ENCODE data around the gene C1orf174.
A peak's percentile ranks its signal among the peaks of the same experiment; 100 is the strongest.

The C1orf174 gene

DNA sequence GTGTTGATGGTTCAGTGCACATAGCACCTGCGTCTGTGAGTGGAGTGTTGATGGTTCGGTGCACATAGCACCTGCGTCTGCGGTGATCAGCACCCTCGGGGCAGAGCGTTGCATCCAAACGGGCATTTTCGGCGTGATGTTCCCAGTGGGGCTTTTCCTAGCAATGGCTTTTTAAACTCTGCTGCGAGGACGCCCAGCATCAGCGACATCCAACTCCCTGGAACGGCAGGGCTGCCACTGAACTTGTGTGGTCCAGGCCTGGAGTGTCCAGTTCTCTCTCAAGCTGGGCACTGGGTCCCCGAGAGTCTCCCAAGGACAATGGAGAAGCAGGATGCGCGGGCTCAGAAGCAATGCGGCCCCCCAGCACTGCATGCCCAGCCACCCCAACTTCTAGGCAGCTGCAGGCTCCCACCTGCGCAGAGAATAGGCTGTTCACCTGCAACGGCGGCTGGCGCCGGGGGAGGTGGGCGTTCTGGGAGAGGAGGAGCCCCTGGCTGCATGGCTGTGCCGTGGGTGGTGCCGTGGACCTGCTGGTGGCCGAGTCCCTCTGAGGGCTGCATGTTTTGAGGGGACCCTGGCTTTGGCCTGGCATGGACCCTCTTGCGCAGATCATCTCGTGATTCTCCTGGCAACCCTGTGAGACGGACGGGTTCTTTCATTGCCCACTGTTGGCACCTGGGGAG lies 10.1 kb upstream of the C1orf174 start:
- no peak for DNase-seq (ENCODE audit: low read depth)

- no peak for DNase-seq (ENCODE audit: low read depth)
Measured at GRCh38 chr1:3909615-3910014, 9.5 kb upstream of the C1orf174 start.

DNA sequence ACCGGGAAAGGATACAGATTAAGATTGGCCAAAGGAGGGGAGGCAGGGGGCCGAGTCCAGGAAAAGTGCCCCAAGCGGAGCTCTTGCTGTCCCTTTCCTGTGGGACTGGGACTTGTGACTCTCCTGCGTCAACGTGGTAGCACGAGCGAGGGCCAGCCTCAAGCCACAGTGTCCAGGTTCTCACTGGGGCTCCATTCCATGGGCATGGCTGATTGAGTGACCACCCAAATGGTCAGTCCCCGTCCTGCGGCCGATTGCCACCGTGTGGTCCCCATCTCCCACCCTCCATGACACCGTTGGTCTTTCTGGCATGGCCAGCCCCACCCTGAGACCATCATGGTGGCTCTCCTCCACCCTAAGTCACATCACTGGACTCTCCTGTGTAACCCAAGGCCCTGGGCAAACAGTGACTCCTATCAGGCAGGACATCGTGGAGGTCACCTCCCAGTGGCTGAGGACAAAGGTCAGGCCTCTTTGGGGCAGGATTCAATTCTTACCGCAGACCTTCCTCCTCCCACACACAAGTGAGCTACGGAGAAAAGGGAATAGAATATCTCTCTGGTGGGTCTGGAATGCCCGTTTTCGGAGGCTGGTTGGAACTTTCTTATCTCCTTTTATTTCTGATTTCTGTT lies 8.9 kb upstream of the C1orf174 start:
- no peak for DNase-seq (ENCODE audit: low read depth)

DNA sequence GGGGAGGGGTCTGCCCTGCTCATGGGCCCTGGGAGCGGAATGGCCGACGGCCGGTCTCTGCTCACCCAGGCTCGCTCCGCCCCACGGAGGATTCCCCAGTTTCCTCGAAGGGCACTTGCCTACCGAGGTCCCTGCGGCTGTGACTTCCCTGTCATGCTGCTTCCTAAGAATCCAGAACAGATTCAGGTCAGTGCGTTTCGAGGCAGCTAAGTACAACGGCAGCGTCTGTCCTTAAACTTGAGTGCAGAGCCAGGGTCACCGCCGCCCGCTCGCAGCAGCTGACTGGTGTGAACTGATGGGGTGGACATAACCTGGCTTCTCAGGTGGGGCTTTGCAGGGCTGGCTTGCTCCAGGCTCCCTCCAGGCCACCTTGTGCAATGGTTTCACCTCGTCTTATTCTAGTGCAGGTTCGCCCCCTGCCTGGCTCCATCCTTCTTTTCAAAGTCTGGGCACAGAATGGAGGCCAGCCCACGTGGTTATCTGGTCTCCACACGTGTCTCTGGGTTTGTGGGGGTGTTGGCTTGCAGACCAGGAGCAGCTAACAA lies 7.6 kb upstream of the C1orf174 start:
- no peak for DNase-seq (ENCODE audit: low read depth)

- peak; percentile 11 for DNase-seq (ENCODE audit: low read depth)
Measured at GRCh38 chr1:3907031-3907534, 7.0 kb upstream of the C1orf174 start.

DNA sequence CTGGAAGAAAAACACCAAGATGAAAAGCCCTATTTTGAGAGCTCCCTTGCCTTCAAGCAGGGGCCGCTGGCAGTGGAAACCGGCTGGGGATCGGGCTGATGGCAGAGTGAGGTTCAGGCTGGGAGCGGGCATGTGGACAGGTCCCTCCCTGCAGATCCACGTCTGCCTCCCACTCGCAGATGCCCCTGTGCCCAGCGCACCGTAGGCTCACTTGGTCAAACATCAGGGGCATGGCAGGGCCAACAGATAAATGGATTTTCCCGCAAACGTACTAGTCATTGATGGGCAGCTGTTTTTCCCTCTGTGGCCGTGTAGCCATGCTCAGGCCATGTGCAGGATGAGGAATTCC lies 6.6 kb upstream of the C1orf174 start:
- DNase-seq (ENCODE audit: low read depth) = no peak

DNA sequence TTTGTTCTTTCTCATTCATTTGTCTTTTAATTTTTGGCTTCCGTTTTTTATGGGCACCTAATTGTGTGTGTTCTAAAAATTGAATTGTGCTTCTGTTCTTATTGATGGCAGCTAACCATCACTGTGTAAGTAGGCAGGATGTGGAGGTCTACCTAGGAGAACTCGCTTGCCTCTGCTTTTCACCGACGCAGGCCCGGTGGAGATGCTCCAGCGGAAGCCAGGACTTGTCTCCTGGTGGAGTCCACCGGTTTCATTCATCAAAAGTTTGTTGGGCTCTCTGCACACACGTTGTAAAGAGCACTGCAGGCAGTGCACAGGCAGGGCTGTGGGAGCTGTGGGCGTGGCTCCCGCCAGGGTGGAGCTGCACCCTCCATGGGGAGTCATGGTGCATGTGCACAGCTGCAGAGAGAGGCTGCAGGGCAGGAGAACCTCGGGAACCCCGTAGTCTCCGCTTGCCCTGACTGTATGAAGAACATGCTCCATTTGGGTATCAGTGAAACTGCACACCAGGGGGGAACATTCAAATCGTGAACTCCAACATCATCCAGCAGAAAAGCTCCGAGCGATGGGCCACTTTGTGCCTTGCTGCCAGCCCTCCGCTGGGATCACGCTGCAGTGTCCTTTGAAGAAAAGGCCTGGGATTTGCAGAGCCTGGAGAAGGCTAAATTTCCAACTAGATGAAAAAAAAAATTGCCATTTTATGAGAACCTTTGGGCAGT lies 6.0 kb upstream of the C1orf174 start:
- DNase-seq (ENCODE audit: low read depth) = no peak

GRCh38 chr1:3905266-3905952 lies 5.3 kb upstream of the C1orf174 start:
- DNase-seq (ENCODE audit: low read depth) = no peak

DNA sequence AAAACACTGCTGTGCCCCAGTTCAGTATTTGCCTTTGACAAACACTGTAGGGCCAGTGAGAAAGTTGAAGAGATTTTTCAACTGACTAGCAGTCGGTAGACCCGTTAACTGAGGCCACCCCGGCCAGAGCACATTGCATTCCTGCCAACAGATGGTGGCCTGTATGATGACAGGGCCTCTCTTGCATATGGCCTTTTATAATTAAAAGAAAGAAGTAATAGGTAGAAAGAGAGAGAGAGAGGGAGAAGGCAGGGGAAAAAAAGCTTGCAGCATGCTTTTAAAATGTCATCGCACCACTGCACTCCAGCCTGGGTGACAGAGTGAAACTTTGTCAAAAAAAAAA lies 4.7 kb upstream of the C1orf174 start:
- DNase-seq (ENCODE audit: low read depth) = no peak

DNA sequence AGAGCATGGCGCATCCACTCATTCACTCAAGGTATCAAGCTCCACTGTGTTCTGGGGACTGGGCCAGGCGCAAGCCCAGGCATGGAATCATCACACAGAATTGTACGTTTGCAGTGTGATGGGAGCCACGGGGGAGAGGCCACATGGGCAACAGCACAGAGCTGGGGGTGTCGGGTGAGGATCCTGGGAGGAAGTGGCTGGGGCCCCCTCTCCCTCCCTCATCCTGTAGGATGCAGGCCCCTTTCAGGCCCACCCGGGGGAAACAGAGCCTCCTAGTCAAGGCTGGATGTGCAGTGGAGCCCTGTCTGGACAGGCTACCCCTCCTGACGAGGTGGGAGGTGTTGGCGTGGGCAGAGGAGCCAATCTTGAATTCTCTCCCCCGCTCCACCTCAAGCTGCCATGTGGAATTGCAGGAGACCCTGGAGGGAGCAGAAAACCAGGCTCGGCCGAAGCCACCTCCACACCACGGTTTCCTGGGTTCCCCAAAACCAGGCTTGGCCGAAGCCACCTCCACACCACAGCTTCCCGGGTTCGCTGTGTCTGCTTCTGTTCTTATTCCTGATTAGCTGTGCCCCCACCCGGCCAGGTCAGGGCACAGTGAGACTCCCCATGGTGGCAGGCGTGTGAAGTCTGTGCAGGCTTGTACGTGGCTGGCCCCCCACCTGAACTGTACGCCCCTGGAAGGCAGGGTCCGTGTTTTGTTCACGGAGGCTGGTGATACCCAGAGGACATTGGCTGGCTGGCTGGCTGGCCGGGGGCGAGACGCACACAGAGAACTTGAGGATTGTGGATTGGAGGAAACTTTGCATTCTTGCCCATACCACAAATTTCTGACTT lies 4.2 kb upstream of the C1orf174 start:
- no peak for DNase-seq (ENCODE audit: low read depth)

- DNase-seq (ENCODE audit: low read depth) = no peak
Measured at GRCh38 chr1:3903141-3904005, 3.3 kb upstream of the C1orf174 start.

- DNase-seq (ENCODE audit: low read depth) = no peak
Measured at GRCh38 chr1:3902571-3903091, 2.6 kb upstream of the C1orf174 start.

DNA sequence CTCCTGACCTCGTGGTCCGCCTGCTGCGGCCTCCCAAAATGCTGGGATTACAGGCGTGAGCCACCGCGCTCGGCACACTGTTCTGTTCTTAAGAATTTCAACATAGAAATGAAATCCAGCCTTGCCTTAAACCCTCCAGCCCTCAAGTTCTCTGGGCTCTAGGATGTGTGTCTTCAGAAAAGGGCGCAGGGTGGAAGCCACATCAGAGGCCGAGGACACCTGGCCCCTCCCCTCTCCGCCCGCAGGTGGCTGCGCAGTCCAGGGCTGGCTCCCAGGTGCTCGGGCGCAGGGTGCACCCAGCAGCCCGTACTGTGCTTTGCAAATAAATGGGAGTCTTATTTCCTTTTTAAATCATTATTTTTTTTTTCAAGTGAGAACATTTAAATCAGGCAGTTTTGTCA lies 2.0 kb upstream of the C1orf174 start:
- DNase-seq (ENCODE audit: low read depth) = no peak

DNA sequence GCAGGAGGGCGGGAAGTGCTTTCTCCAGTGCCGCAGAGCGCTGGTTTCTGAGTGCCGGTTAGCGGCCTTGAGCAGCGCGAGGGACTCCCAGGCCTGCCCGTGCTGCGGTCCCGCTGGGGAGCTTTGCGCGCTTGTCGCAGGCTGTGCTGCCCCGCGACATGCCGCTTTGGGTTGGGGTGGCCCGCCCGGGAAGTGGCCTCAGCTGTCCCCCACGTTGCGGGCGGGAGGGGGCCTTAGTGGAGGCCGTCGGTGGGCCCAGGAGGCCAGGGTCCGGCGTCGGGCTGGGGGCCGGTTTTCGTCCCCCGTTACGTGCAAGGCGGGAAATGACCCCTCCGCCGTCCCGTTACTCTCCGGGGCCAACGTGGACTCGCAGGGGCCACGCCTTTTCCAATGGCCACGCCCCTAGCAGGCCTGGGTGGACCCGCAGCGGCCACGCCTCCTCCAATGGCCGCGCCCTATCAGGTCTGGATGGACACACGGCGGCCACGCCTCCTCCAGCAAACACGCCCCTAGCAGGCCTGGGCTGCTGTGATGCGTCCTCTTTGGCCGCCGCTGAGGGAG lies 977 bp upstream of the C1orf174 start:
- peak; percentile 78 for DNase-seq (ENCODE audit: low read depth)

DNA sequence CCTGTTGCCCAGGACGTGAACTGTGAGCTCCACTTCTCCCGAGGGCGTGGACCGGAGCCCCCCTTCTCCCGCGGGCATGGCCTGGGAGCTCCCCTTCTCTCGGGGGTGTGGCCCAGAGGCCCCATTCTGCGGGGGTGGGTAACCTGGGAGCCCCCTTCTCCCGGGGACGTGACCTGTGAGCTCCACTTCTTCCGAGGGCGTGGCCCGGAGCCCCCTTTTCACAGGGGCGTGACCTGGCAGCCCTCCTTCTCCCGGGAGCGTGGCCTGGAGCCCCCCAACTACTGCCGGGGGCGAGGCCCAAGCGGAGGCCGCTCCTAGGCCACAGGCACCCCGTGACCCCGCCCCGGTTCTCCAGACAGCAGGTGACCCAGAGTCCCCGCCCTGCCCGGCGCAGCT lies 320 bp downstream of the C1orf174 start:
- DNase-seq (ENCODE audit: low read depth) = no peak

GRCh38 chr1:3898994-3899753 lies 898 bp downstream of the C1orf174 start:
- no peak for DNase-seq (ENCODE audit: low read depth)

- DNase-seq (ENCODE audit: low read depth) = no peak
Measured at GRCh38 chr1:3898475-3898735, 1.7 kb downstream of the C1orf174 start.

GRCh38 chr1:3896396-3897000 lies 3.6 kb downstream of the C1orf174 start:
- no peak for DNase-seq (ENCODE audit: low read depth)

DNA sequence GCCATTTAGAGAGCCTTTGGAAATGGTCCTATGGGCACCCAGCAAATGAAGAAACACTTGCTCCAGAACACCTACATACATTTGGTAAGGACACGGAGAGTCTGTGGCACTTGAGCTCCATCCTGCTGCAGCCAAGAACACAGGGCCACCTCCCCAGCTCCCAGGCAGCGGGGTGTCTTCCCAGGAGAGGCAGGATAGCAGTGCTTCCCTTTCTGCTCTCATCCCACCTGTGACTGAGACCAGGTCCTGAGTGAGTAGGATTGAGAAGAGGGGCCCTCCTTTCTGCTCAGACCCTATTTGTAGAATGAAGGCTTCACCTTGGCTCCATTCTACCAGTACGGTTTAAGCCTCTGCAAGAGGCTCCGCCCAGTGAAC lies 4.1 kb downstream of the C1orf174 start:
- no peak for DNase-seq (ENCODE audit: low read depth)
